SU-DHL-6 (cell line): ENCODE data around the gene PTPRN2.

ENCODE experiments used
- EZH2phosphoT487 ChIP-seq: fragments of 200-600 bp; sonication (generic), shearing (Covaris generic); conservative IDR thresholded peaks from 2 replicates; pipeline ENCODE4 v1.6.1; 2018; ENCODE audit warnings: mild to moderate bottlenecking, antibody characterized with exemption, low read length, moderate library complexity, mixed read lengths
- TF ChIP-seq, protein P1 (sequence below): fragments of 200-600 bp; sonication (generic); IDR thresholded peaks from one replicate; pipeline ENCODE4 v1.5.1; 2017; ENCODE audit warnings: antibody characterized with exemption, mild to moderate bottlenecking, low read length, moderate library complexity; ENCODE audit not compliant: insufficient read depth, poor library complexity, severe bottlenecking

DNA sequence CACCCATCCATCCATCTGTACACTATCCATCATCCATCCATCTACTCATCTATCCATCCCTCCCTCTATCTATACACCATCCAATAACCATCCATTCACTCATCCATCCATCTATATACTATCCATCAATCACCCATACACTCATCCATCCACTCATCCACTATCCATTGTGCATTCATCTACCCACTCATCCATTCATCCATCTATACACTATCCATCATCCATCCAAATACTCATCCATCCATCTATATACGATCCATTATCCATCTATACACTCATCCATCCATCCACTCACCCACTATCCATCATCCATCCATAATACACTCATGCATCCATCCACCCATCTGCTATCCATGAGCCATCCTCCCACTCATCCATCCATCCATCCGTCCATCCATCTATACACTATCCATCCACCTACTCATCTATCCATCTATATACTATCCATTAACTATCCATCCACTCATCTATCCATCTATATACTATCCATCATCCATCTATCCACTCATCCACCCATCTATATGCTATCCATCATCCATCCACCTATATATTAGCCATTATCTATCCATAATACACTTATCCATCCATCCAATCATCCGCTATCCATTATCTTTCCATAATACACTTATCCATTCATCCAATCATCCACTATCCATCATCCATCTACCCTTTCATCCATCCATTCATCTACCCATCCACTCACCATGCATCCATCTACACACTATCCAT, 765.5 kb downstream of the PTPRN2 start:
- TF ChIP-seq, protein P1, sequence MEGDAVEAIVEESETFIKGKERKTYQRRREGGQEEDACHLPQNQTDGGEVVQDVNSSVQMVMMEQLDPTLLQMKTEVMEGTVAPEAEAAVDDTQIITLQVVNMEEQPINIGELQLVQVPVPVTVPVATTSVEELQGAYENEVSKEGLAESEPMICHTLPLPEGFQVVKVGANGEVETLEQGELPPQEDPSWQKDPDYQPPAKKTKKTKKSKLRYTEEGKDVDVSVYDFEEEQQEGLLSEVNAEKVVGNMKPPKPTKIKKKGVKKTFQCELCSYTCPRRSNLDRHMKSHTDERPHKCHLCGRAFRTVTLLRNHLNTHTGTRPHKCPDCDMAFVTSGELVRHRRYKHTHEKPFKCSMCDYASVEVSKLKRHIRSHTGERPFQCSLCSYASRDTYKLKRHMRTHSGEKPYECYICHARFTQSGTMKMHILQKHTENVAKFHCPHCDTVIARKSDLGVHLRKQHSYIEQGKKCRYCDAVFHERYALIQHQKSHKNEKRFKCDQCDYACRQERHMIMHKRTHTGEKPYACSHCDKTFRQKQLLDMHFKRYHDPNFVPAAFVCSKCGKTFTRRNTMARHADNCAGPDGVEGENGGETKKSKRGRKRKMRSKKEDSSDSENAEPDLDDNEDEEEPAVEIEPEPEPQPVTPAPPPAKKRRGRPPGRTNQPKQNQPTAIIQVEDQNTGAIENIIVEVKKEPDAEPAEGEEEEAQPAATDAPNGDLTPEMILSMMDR = no peak
- no peak for TF ChIP-seq EZH2phosphoT487
